Erythroblast (primary cell): ENCODE measurements around the gene ANKRD9.
"Not testable (repeated sequence)": the region's sequence is repeated elsewhere in the genome, so short reads cannot be mapped to it uniquely, and the experiment has no call there.

Source experiments
- DNase-seq, 2 experiments: peaks; one replicate each; lab custom pipeline; 2025; lab: John Stamatoyannopoulos, UW
- GATA1 ChIP-seq: IDR thresholded peaks from 2 replicates; pipeline ENCODE4 v1.6.1; 2011; ENCODE audit warnings: low read depth, mild to moderate bottlenecking, control low read depth, low read length, moderate library complexity
- POLR2A ChIP-seq: IDR thresholded peaks from 2 replicates; pipeline ENCODE4 v1.6.1; 2011; ENCODE audit warnings: mild to moderate bottlenecking, low read length

Gene ANKRD9

DNA sequence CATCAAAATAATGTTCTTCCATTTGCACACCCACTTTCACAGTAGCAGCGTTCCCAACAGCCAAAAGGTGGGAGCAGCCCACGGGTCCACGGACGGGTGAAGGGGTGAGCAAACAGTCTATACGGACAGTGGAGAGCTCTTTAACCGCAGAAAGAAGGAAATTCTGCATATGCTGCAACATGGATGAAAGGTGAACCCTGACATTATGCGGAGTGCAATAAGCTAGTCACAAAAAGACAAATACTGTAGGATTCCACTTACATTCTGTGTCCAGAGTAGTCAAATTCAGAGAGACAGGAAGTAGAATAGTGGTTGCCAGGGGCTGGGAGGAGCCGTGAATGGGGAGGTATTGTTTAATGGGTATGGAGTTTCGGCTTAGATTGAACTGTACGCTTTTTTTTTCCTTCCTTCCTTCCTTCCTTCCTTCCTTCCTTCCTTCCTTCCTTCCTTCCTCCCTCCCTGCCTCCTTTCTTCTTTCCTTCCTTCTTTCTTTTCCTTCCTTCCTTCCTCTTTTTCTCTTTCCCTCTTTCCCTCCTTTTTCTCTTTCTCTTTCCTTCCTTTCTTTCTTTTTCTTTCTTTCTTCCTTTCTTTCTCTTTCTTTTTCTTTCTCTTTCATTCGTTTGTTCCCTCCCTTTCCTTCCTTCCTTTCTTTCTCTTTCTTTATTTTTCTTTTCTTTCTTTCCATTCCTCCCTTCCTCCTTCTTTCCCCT is 15.8 kb upstream of the ANKRD9 start:
- no peak for DNase-seq
- TF ChIP-seq POLR2A (no peak), GATA1 (no peak)

DNA sequence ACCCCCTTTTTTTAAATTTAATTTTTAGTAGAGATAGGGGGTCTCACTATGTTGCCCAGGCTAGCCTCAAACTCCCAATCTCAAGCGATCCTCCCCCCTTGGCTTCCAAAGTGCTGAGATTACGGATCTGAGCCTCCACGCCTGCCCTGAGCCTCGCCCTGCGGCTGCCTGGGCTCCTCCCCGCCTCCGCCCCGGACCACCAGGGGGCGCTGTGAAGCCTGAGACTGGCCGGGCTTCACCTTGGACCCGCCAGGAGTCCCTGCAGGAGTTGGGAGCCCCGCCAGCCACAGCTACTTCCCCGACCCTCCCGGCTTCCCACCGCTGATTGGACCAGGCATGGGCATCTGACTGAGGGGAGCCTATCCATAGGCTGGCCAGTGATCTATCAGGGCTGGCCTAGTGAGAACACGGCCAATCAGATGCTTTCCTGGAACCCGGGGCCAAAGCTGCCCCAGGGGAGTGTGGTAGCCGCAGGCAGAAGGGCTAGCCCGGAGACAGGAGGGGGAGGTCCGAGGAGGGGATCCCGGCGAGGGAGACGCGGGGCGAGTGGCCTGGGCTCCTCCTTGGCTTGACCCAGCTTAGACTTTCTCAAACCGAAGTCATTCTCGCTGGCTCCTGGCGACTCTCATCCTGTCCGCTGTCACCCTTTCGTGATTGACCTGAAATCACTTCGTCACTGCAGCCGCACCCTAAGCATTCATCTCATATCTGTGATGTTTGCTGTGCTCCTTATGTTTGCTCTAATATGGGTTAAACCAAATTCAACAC is 15.1 kb upstream of the ANKRD9 start:
- peak; percentile 54 for TF ChIP-seq POLR2A
- TF ChIP-seq GATA1: no peak
- peak; percentile 91 to 93 for DNase-seq

DNA sequence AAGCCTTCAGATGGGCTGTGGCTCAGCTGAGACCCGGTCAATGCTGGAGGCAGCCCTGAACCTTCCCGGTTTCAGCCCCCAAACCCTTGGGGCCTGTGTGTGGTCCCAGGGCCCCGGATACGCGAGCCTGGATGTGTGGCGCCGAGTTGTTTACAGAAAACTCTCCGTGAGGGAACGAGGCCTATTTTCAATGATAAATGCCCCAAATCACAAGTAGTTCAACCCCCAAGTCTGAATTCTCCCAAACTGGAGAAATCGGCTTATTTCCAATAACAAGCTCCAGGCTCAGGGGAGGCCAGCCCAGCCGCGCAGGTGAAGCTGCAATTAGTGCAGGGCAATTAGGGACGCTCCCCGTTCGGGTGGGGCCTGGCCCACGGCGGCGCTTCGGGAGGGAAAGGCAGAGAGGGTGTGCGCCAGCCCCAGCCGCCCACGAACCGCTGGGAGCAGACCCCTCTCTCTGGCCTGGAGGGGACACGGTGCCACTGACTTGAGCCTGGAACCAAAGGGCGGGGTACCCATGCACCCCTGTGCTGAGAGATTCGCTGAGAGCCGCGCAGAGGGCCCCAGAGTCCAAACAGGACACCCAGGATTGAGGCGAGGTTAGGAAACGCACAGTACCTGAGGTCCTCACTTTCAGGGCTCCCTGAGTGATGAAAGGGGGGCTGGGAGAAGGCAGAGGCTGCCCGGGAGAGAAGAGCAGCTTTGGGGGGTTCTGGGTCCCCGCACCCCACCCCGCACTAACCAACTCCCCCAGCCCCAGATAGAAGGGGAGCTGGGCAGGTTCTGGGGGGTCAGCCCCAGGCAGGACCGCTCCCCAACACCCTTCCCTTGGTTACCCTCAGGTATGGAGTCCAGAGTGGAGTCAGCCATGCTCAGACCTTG is 14.2 kb upstream of the ANKRD9 start:
- no peak for DNase-seq
- TF ChIP-seq POLR2A (no peak), GATA1 (no peak)

DNA sequence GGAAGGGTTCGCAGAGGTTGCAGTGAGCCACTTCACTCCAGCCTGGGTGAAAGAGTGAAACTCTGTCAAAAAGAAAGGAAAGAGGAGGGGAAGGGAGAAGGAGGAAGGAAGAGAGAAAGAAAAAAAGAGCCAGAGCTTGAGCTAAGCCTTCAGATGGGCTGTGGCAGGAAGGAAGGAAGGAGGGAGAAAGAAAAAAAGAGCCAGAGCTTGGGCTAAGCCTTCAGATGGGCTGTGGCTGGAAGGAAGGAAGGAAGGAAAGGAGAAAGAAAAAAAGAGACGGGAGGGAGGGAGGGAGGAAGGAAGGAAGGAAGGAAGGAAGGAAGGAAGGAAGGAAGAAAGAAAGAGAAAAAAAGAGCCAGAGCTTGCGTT is 13.6 kb upstream of the ANKRD9 start:
- TF ChIP-seq GATA1: no peak
- TF ChIP-seq POLR2A: no peak
- DNase-seq: no peak

DNA sequence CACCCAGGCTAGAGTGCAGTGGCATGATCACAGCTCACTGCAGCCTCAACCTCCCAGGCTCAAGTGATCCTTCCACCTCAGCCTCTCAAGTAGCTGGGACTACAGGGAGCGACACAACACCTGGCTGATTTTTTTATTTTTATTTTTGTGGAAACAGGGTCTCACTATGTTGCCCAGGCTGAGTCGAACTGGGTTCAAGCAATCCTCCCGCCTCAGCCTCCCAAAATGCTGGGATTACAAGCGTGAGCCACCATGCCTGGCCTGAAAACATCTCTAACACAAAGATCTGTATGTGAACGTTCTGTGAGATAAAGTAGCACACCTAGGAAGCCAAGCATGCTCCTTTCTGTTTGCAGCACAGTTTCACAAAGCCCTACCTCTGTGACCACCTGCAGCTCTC is 10.1 kb upstream of the ANKRD9 start:
- not testable (repeated sequence) for DNase-seq

DNA sequence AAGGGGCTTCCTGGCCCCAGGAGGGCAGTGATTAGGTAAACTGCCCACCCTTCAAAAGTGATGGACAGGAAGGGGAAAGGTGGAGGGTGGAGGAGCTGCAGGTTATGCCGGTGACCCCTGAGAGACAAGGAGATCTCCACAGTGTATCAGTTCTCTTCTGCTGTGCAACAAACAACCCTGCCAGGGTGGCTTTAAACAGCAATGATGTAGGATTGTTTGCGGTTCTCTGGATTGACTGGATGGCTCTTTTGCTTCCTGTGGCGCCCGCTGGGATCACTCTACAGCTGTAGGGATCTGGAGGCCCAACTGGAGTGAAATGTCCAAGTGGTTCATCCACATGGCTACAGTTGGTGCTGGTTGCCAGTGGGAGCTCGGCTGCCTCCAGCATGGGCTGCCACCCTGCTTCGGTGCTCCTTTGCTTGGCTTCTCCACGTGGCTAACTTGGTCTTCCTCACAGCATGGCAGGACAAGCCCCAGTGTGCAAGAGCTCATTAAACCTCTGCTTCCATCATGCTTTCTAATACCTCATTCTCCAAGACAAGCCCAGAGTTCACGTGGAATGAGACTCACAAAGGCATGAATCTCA is 8.6 kb upstream of the ANKRD9 start:
- no peak for DNase-seq
- TF ChIP-seq GATA1: no peak
- TF ChIP-seq POLR2A: no peak

DNA sequence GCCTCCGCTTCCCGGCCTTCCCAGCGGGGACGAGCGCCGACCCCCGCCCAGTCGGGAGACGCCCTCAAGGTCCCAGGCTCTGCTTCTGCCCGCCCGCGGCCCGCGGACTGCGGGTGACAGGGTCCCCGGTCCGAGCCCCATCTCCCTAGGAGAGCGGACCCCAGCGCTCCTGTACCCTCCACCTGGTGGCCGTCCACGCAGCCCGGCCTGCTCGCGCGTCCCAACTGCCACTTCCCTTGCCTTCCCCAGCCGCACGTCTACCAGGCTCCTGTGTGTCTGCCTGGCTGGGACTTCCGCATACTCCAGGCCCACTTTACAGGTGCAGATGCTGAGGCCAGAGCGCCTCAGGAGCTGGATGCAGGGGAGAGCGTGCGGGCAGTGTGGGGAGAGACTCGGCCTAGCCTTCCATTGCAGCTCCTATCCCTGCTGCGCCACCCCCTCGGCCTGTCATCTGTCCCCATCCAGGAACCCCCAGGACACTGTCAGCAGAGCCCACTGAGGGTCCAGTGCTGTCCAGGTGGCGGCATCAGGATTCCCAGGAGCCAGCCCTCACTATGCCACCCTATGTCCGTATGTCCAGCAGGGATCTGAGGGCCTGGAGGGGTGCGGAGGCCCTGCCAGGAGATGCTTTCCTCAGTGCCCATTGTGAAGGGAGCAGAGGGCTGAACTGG is 8.0 kb upstream of the ANKRD9 start:
- no peak for DNase-seq
- TF ChIP-seq POLR2A: no peak
- TF ChIP-seq GATA1: no peak

DNA sequence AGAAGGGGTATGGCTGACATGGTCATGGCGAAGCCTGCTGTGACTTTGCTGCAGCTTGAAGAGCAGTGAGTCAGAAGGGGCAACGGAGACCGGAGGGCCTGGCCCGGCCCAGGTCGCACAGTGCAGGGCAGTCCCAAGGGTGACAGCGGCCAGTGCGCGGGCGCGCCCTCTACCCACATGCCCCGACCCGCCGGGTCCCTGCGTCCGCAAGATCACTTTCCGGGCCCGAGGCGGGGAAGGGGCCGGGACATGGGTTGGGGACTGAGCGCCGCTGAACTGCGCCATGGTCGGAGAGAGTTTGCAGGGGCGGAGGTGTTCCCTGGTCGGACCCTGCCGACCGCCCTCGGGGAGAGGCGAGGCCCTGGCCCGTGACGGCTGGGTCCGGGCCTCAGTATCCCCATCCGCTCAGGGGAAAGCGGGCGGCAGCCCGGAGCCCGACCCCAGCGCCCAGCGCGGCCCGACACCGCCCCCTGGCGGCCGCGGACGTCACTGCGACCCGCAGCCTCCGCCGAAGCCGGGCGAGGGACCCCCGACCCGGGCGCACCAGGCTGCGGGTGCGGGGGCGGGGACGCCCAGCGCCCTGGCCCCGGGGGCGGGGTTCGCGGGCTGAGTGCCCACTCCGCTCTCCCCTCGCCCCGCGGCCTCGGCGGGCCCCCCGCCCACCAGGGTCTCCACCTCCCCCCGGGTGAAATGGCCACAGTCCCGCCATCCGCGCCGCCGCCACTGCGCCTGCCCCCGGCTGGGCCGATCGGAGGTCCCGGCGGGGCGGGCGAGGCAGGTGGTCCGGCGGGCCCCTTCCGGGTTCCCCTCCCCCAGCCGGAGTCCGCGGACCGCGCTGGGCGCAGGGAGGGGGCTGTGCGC is 7.2 kb upstream of the ANKRD9 start:
- DNase-seq: peak; percentile 54 to 73
- TF ChIP-seq POLR2A (no peak), GATA1 (no peak)

DNA sequence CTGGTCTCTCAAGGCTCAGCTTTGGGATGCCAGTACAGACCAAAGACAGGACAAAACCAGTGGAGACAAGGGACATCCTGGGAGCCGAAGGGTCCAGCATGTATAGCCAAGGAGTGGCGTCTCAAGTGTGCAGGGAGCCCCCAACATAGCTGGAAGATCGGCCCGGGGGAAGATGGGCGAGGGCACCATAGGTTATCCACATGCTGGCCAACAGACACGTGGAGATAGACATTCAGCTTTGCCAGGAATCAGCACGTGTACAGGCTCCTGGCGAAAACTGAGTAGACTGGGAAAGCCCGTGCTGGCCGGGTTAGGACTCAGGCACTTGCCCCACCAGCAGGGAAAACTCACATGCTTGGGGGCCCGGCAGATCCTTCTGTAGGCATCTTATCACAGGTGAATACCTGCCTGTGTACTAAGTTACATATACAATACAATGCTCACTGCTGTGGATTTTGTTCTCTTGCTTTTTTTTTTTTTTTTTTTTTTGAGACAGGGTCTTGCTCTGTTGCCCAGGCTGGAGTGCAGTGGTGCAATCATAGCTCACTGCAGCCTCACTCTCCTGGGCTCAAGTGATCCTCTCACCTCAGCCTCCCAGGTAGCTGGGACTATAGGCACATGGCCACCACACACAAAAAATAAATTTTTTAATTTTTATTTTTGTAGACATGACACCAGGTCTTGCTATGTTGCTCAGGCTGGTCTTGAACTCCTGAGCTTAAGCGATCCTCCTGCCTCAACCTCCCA is 5.6 kb upstream of the ANKRD9 start:
- TF ChIP-seq POLR2A: no peak
- TF ChIP-seq GATA1: no peak
- DNase-seq: no peak

DNA sequence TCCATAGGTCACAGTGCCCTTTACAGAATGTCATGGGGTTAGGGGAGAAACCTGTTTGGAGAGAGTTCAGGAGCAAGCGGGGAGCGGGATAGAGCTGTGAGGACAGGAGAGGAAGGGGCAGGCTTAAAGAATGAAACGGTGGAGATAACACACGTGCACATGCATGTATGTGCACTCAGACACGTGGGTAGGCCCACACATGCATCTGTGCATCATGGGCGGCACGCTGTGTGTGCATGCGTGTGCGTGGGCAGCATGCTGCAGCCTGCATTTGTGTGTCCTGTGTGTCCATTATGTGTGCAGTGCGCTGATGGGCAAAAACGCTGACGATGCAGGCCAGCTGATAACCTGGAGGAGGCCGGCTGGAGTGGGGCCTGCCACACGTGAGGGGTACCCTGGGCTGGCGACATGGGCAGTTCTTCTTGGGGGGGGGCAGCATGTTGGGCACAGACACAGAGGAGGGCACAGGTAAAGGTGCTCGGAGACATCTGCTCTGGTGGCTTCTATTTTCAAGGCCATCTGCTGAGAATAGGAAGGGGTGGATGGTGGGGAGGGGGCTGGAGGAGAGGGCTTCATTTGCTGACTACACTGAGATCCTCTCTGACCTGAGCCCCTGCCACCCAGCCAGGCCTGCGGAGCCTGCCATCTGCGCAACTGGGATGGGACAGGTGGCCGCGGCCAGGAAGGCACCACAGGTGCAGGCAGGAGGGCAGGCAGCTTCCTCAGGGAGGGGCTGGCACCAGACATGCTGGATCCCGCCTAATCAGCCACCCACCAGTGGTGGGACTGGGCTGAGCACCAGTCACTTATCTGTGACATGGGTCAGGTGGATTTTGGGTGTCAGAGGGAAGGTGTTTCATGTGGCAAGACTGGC is 4.6 kb upstream of the ANKRD9 start:
- TF ChIP-seq POLR2A (no peak), GATA1 (no peak)
- no peak for DNase-seq

DNA sequence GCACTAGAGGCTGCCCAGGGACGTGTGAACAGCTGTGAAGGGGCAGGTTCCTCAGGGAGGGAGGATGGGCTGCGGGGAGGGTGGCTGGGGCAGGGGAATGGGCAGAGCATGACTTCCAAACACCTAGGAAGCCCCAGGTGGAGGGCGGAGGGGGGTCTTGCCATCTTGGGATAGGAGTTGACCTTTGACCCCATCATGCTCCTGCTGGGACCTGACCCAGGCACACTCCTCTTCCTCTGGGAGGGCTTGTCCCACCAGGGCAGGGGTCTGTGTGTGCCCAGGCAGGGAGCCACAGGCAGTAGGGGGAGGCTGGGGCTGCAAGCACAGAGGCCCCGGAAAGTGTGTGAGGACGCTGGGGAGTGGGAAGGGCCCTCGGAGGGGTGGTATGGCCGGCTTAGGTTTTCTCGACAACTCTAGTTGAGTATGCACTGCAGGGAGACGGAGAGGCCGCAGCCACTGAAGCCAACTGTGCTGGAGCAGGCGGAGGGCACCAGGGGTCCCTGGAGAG is 3.3 kb upstream of the ANKRD9 start:
- TF ChIP-seq POLR2A (no peak), GATA1 (no peak)
- DNase-seq: no peak
